PC-3 (cell line): ENCODE measurements around the gene STEAP2. TPM values are rescaled to one million over a fixed set of nuclear protein-coding genes. Genes with fewer than 3 reads are reported as not detected.

Experiments
- ATAC-seq: fragments of 200-7000 bp; cut with Tn5 transposase; 2 replicates; pipeline ENCODE4 v1.9.1; 2020; ENCODE audit warnings: mild to moderate bottlenecking, moderate library complexity
- BruUV-seq: library from RNA; stranded (reverse); fragments of 400-500 nt; replicated peaks from 2 replicates; lab custom pipeline; 2021; lab: Mats Ljungman, UMichigan
- CTCF ChIA-PET: fragments of 300-600 bp; sonication (Branson Sonifier 250); formaldehyde crosslinking; loops from one replicate; lab custom pipeline; 2022; ENCODE audit warnings: antibody characterized with exemption; lab: Charles Lee
- POLR2A ChIA-PET: fragments of 300-600 bp; sonication (Branson Sonifier 250); formaldehyde crosslinking; loops from one replicate; lab custom pipeline; 2022; ENCODE audit warnings: antibody characterized with exemption; ENCODE audit not compliant: unreplicated experiment; lab: Charles Lee
- DNase-seq: peaks from one replicate; pipeline ENCODE4 v3.0.0-alpha.2; 2015
- H2AFZ ChIP-seq: fragments of 300-600 bp; sonication (generic); 2 replicates; pipeline ENCODE4 v1.6.0; 2016; ENCODE audit warnings: antibody characterized with exemption, low read length
- H3F3A ChIP-seq: fragments of 300-600 bp; sonication (generic); one replicate; pipeline ENCODE4 v1.6.0; 2017; ENCODE audit warnings: antibody characterized with exemption, low read length, control low read depth, mild to moderate bottlenecking; ENCODE audit not compliant: unreplicated experiment
- H3K27ac ChIP-seq: fragments of 300-600 bp; sonication (generic); 2 replicates; pipeline ENCODE4 v1.5.1; 2016; ENCODE audit warnings: mild to moderate bottlenecking, low read length
- H3K27me3 ChIP-seq: fragments of 300-600 bp; sonication (generic); 2 replicates; pipeline ENCODE4 v1.6.1; 2016; ENCODE audit warnings: low read length, mixed read lengths
- H3K36me3 ChIP-seq: fragments of 300-600 bp; sonication (generic); 2 replicates; pipeline ENCODE4 v1.6.1; 2016; ENCODE audit warnings: low read depth, mixed run types, low read length, mixed read lengths
- H3K4me1 ChIP-seq: fragments of 300-600 bp; sonication (generic); 2 replicates; pipeline ENCODE4 v1.5.1; 2016; ENCODE audit warnings: low read length; ENCODE audit not compliant: insufficient read depth
- H3K4me2 ChIP-seq: fragments of 300-600 bp; sonication (generic); 2 replicates; pipeline ENCODE4 v1.6.0; 2016; ENCODE audit warnings: low read length
- H3K4me3 ChIP-seq: fragments of 300-600 bp; sonication (generic); 2 replicates; pipeline ENCODE4 v1.5.1; 2016; ENCODE audit warnings: mild to moderate bottlenecking, low read length, mixed read lengths
- H3K79me2 ChIP-seq: fragments of 300-600 bp; sonication (generic); 2 replicates; pipeline ENCODE4 v1.6.1; 2017; ENCODE audit warnings: low read length, mixed read lengths
- H3K9ac ChIP-seq: fragments of 300-600 bp; sonication (generic); 2 replicates; pipeline ENCODE4 v1.6.0; 2016; ENCODE audit warnings: mild to moderate bottlenecking, low read length
- H3K9me2 ChIP-seq: fragments of 300-600 bp; sonication (generic); replicated peaks from 2 replicates; pipeline ENCODE4 v1.6.1; 2016; ENCODE audit warnings: mixed run types, low read length, mixed read lengths
- H3K9me3 ChIP-seq: fragments of 300-600 bp; sonication (generic); 2 replicates; pipeline ENCODE4 v1.6.1; 2016; ENCODE audit warnings: low read length, mixed read lengths
- H4K20me1 ChIP-seq: fragments of 300-600 bp; sonication (generic); 2 replicates; pipeline ENCODE4 v1.6.1; 2016; ENCODE audit warnings: low read length, mixed read lengths
- EZH2 ChIP-seq: fragments of 300-600 bp; sonication (generic); IDR thresholded peaks from one replicate; pipeline ENCODE4 v1.6.1; 2017; ENCODE audit warnings: antibody characterized with exemption, mild to moderate bottlenecking, low read length; ENCODE audit not compliant: unreplicated experiment
- EZH2phosphoT487 ChIP-seq: fragments of 300-600 bp; sonication (generic); IDR thresholded peaks from 2 replicates; pipeline ENCODE4 v1.6.1; 2018; ENCODE audit warnings: mild to moderate bottlenecking, antibody characterized with exemption, low read length, borderline replicate concordance
- intact Hi-C: fragments of 100-400 bp; cut with micrococcal nuclease; formaldehyde crosslinking; loops from 2 replicates; pipeline ENCODE4 v1.9.0; 2023
- total RNA-seq: library from RNA; depleted of rRNA; stranded (reverse); fragments of >200 nt; gene quantifications from 2 replicates; pipeline ENCODE4 v1.2.3, GENCODE V29; 2014
- TF ChIP-seq, protein P1 (sequence below): fragments of 300-600 bp; sonication (generic); conservative IDR thresholded peaks from 2 replicates; pipeline ENCODE4 v1.5.1; 2017; ENCODE audit warnings: antibody characterized with exemption, low read depth, mild to moderate bottlenecking, low read length

The STEAP2 gene
- total RNA-seq, 1 experiment from 2014 or later, result 7.0 TPM

DNA sequence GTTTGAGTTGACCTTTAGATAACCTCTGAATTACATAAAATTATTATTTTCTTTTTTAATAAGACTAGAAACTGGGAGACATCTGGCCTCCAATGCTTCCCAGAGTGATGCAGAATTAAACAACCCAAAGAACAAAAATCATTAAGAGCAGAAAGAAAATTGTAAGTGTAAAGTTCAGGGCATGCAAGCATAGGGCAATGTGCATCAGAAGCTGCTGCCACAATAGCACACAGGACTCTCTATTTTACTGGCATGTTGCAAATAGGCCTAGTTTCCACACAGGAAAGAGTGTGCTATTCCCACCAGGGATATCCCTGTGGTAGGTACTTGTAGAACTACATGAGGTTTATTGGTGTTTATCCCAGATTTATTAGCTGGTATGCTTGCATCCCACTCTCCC is 20.5 kb upstream of the STEAP2 start:
- Histone ChIP-seq H3K4me3 (no peak overlapping the region), H3K4me2 (no peak overlapping the region), H3K9ac (no peak overlapping the region), H3K9me2 (no peaks in the 10 kb centered on the region), H3K9me3 (no peaks in the 10 kb centered on the region), H3K4me1 (no peaks in the 10 kb centered on the region), H3K36me3 (no peaks in the 10 kb centered on the region), H3F3A (no peaks in the 10 kb centered on the region), H3K79me2 (no peaks in the 10 kb centered on the region), H4K20me1 (no peaks in the 10 kb centered on the region), H3K27me3 (no peaks in the 10 kb centered on the region), H2AFZ (no peak overlapping the region), H3K27ac (no peak overlapping the region)
- BruUV-seq, result no TSS peak
- POLR2A ChIA-PET, result interaction anchor here (0.6 kb wide), 2 partner anchors 50 to 86 kb away, joined by 3 to 4 read pairs; no protein-coding TSS in a partner anchor
- intact Hi-C loops, result no loop called here
- TF ChIP-seq EZH2phosphoT487 (no peak), EZH2 (no peak)
- TF ChIP-seq, protein P1, sequence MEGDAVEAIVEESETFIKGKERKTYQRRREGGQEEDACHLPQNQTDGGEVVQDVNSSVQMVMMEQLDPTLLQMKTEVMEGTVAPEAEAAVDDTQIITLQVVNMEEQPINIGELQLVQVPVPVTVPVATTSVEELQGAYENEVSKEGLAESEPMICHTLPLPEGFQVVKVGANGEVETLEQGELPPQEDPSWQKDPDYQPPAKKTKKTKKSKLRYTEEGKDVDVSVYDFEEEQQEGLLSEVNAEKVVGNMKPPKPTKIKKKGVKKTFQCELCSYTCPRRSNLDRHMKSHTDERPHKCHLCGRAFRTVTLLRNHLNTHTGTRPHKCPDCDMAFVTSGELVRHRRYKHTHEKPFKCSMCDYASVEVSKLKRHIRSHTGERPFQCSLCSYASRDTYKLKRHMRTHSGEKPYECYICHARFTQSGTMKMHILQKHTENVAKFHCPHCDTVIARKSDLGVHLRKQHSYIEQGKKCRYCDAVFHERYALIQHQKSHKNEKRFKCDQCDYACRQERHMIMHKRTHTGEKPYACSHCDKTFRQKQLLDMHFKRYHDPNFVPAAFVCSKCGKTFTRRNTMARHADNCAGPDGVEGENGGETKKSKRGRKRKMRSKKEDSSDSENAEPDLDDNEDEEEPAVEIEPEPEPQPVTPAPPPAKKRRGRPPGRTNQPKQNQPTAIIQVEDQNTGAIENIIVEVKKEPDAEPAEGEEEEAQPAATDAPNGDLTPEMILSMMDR, result no peak
- ATAC-seq (no peak), DNase-seq (no peak)
- CTCF ChIA-PET, result no interaction called here

DNA sequence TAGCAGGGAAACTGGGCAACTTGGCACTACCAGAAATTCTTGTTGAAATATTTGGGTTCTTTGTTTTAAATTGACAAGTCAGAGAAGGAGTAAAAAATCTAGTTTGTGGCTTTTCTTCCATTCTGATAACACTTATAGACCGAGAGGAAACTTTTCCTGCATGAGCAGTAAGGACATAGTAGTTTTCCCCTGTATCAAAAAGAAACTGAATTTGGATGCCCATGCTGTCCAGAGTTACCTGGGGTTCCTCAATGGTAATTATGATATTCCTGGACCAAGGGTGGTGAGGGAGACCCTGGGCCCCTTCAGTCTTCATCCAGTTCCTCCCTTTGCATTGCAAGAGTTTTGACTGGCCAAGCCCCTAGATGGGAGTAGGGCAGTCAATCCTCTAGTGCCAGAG is 19.9 kb upstream of the STEAP2 start:
- Histone ChIP-seq H3F3A (no peaks in the 10 kb centered on the region), H3K9ac (no peak overlapping the region), H3K79me2 (no peaks in the 10 kb centered on the region), H3K9me3 (no peaks in the 10 kb centered on the region), H3K4me3 (no peak overlapping the region), H2AFZ (no peak overlapping the region), H3K27me3 (no peaks in the 10 kb centered on the region), H3K27ac (no peak overlapping the region), H4K20me1 (no peaks in the 10 kb centered on the region), H3K4me2 (no peak overlapping the region), H3K36me3 (no peaks in the 10 kb centered on the region), H3K4me1 (no peaks in the 10 kb centered on the region), H3K9me2 (no peaks in the 10 kb centered on the region)
- ChIA-PET CTCF (no interaction called here), POLR2A (interaction anchor here (0.6 kb wide), 2 partner anchors 49 to 86 kb away, joined by 3 to 4 read pairs; no protein-coding TSS in a partner anchor)
- no TSS peak for BruUV-seq
- TF ChIP-seq EZH2phosphoT487 (no peak), EZH2 (no peak)
- TF ChIP-seq, protein P1, result no peak
- intact Hi-C loops, result no loop called here
- no peak for ATAC-seq
- no peak for DNase-seq

DNA sequence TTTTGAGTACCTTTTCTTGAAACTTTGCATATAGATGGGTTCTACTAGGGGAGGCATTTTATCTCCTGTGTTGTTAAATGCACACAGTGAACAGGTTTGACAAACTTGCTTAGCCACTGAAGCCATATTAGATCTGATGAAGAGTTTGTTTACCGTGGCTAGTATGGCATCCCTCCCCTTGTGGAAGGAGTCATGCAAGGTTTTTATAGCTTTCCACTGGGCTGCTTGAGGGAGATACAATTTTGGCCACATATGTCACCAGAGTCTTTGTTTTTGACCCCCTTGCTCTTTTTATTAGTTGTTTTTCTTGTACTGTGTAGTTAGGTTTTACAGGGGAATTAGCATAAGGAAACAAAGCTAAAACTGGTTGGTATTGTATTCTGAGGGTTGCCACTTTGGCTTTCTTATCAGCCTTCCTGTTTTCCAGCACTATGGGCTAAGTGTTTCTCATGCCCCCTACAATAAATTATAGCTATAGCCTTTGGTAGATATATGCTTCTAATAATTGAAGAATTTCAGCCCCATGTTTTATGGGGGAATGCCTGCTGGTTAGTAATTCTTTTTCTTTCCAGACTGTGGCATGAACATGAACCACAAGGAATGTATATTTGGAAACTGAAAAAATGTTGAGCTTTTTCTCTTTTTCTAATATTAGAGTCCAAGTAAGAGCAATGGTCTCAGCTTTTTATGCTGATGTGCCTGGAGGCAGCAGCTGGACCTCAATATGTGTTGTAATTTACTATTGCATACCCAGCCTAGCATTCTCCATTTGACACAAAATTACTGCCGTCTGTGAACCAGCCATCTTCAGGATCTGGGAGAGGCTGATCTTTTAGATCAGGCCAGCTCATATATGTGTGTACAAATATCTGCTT is 18.4 kb upstream of the STEAP2 start:
- TF ChIP-seq EZH2phosphoT487 (no peak), EZH2 (no peak)
- TF ChIP-seq, protein P1, result no peak
- no peak for DNase-seq
- Histone ChIP-seq H3K4me3 (no peak overlapping the region), H4K20me1 (no peaks in the 10 kb centered on the region), H3K4me2 (no peak overlapping the region), H3K27ac (no peak overlapping the region), H3K9me2 (no peaks in the 10 kb centered on the region), H3K9ac (no peak overlapping the region), H3K9me3 (no peaks in the 10 kb centered on the region), H2AFZ (no peak overlapping the region), H3K79me2 (no peaks in the 10 kb centered on the region), H3K4me1 (no peaks in the 10 kb centered on the region), H3K27me3 (no peaks in the 10 kb centered on the region), H3F3A (no peaks in the 10 kb centered on the region), H3K36me3 (no peaks in the 10 kb centered on the region)
- ChIA-PET POLR2A (no interaction called here), CTCF (no interaction called here)
- no TSS peak for BruUV-seq
- intact Hi-C loops, result no loop called here
- ATAC-seq, result no peak
